ENCODE measurements around the gene IDH3G.

The IDH3G gene

DNA sequence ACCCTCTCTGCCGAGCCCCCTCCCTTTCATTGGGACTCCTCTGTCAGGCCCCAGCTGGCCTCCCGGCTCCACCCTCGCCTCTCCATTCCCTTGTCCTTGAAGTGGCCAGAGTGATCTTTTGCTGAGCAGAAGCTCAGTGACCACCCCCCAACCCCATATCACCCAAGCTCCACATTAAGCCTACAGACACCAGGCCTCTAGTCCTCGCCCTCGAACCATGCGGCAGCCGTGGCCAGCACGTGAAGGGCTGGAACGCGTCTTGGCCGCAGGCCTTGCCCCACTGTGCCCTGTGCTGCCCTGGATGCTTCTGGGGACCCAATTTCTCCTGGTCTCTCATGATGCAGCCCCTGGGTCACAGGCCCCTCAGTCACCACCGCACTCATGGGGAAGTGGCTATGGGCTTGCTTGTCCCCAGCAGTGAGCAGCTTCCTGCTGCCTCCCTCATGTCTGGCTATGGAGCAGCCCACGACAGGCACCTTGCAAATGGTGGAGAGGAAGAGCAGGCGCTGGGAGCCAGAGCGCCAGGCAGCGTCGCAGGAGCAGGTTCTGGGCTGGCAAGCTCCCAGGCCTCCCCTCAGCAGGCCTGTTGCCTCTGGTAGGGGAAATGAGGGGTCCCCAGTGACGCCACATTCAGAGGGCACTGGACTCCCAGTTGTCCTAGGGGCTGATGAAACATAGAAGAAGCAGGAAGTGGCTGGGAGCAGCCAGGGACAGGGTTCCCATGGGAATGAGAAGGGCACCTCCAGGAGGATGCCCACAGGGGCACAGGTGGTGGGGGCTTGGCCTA is 14.1 kb downstream of the IDH3G start:
- H3K9me3 ChIP-seq (ENCODE audit: low read depth, low read length) = no peaks in the 10 kb centered on the region
- H3K27ac ChIP-seq = no peak overlapping the region
- no peak overlapping the region for H3K9ac ChIP-seq (ENCODE audit: insufficient read length)
- no peak overlapping the region for H3K4me3 ChIP-seq
- TF ChIP-seq POLR2AphosphoS5 (IDR thresholded peaks at IDR 0.05; ENCODE audit: borderline replicate concordance, low read depth, low read length) = no peak
- TF ChIP-seq EZH2 (IDR thresholded peaks at IDR 0.05) = no peak
- no peak for TF ChIP-seq FOXP2 (optimal IDR thresholded peaks at IDR 0.05; ENCODE audit: control extremely low read depth, extremely low read length, insufficient read depth)
- no peaks in the 10 kb centered on the region for H3K36me3 ChIP-seq (ENCODE audit: insufficient read depth, low read length)
- no peak for DNase-seq (ENCODE audit: low read depth, low spot score)

DNA sequence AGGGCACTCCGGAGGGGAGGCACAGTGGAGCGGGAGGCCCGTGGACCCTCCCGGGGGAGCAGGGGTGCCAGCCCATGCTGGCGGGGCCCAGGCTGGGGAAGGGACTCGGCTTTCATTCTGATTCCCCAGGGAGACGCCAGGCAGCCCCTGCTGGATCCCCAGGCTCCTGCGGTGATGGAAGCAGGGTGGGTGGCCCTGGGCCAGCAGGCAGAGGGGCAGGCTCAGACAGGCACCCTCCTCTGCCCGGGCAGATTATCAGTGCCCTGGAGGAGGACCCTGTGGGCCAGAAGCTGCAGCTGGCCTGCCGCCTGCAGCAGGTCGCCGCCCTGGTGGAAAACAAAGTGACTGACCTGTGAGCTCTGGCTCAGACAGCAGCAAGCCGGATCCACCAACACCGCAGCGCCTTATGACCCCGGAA is 15.5 kb downstream of the IDH3G start:
- H3K36me3 ChIP-seq (ENCODE audit: insufficient read depth, low read length) = no peaks in the 10 kb centered on the region
- TF ChIP-seq EZH2 (IDR thresholded peaks at IDR 0.05) (no peak), FOXP2 (optimal IDR thresholded peaks at IDR 0.05; ENCODE audit: control extremely low read depth, extremely low read length, insufficient read depth) (no peak)
- no peak overlapping the region for H3K9ac ChIP-seq (ENCODE audit: insufficient read length)
- no peaks in the 10 kb centered on the region for H3K9me3 ChIP-seq (ENCODE audit: low read depth, low read length)
- no peak overlapping the region for H3K4me3 ChIP-seq
- DNase-seq (ENCODE audit: low read depth, low spot score) = no peak
- no peak overlapping the region for H3K27ac ChIP-seq

DNA sequence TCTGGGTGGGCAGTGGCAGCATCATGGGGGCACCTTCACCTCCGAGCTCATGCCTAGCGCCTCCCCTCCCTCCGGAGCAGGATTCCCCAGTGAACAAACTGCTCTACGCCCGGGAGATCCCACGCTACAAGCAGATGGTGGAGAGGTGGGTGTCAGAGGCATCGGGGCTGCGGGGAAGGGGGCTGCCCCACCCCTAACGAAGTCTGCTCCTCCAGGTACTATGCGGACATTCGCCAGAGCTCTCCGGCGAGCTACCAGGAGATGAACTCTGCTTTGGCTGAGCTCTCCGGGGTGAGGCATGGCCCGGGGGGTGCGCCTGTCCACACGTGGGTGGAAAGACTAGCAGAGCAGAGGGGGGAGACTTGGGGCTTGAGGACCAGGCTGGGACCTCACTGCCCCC is 16.0 kb downstream of the IDH3G start:
- TF ChIP-seq FOXP2 (optimal IDR thresholded peaks at IDR 0.05; ENCODE audit: control extremely low read depth, extremely low read length, insufficient read depth) (no peak), POLR2AphosphoS5 (IDR thresholded peaks at IDR 0.05; ENCODE audit: borderline replicate concordance, low read depth, low read length) (no peak), EZH2 (IDR thresholded peaks at IDR 0.05) (no peak)
- DNase-seq (ENCODE audit: low read depth, low spot score) = no peak
- H3K9ac ChIP-seq (ENCODE audit: insufficient read length) = no peak overlapping the region
- no peaks in the 10 kb centered on the region for H3K36me3 ChIP-seq (ENCODE audit: insufficient read depth, low read length)
- no peak overlapping the region for H3K4me3 ChIP-seq
- no peaks in the 10 kb centered on the region for H3K9me3 ChIP-seq (ENCODE audit: low read depth, low read length)
- no peak overlapping the region for H3K27ac ChIP-seq

GRCh38 chrX:153777261-153778090 is 16.7 kb downstream of the IDH3G start:
- TF ChIP-seq POLR2AphosphoS5 (IDR thresholded peaks at IDR 0.05; ENCODE audit: borderline replicate concordance, low read depth, low read length) (no peak), FOXP2 (optimal IDR thresholded peaks at IDR 0.05; ENCODE audit: control extremely low read depth, extremely low read length, insufficient read depth) (no peak), EZH2 (IDR thresholded peaks at IDR 0.05) (no peak)
- DNase-seq (ENCODE audit: low read depth, low spot score) = no peak
- H3K9ac ChIP-seq (ENCODE audit: insufficient read length) = no peak overlapping the region
- H3K27ac ChIP-seq = no peak overlapping the region
- no peaks in the 10 kb centered on the region for H3K9me3 ChIP-seq (ENCODE audit: low read depth, low read length)
- H3K36me3 ChIP-seq (ENCODE audit: insufficient read depth, low read length) = no peaks in the 10 kb centered on the region
- no peak overlapping the region for H3K4me3 ChIP-seq

- DNase-seq (ENCODE audit: low read depth, low spot score) = no peak
- no peak overlapping the region for H3K9ac ChIP-seq (ENCODE audit: insufficient read length)
Observed at GRCh38 chrX:153776611-153777045, 17.5 kb downstream of the IDH3G start.

DNA sequence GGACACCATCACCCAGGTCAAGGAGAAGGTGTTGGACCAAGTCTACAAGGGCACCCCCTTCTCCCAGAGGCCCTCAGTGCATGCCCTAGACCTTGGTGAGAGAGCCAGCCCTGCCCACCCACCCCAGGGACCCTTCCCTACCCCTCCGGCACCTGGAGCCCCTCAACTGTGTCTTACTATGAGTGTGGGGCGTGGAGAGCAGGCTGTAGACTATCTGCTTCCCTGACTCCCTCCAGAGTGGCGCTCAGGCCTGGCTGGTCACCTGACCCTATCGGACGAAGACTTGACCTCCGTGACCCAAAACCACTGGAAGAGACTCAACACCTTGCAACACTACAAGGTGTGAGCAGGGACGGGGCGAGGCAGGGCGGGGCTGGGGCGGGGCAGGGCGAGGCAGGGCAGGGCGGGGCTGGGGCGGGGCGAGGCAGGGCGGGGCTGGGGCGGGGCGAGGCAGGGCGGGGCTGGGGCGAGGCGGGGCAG is 18.0 kb downstream of the IDH3G start:
- no peak overlapping the region for H3K4me3 ChIP-seq
- no peak overlapping the region for H3K9ac ChIP-seq (ENCODE audit: insufficient read length)
- no peak overlapping the region for H3K27ac ChIP-seq
- DNase-seq (ENCODE audit: low read depth, low spot score) = no peak
- no peaks in the 10 kb centered on the region for H3K9me3 ChIP-seq (ENCODE audit: low read depth, low read length)
- no peak for TF ChIP-seq EZH2 (IDR thresholded peaks at IDR 0.05)
- TF ChIP-seq POLR2AphosphoS5 (IDR thresholded peaks at IDR 0.05; ENCODE audit: borderline replicate concordance, low read depth, low read length) = no peak
- no peak for TF ChIP-seq FOXP2 (optimal IDR thresholded peaks at IDR 0.05; ENCODE audit: control extremely low read depth, extremely low read length, insufficient read depth)
- H3K36me3 ChIP-seq (ENCODE audit: insufficient read depth, low read length) = no peaks in the 10 kb centered on the region

More at GRCh38 chrX:153776611-153777045, 17.5 kb downstream of the IDH3G start:
- no peak overlapping the region for H3K4me3 ChIP-seq
- no peaks in the 10 kb centered on the region for H3K9me3 ChIP-seq (ENCODE audit: low read depth, low read length)
- H3K36me3 ChIP-seq (ENCODE audit: insufficient read depth, low read length) = no peaks in the 10 kb centered on the region
- no peak for TF ChIP-seq EZH2 (IDR thresholded peaks at IDR 0.05)
- TF ChIP-seq POLR2AphosphoS5 (IDR thresholded peaks at IDR 0.05; ENCODE audit: borderline replicate concordance, low read depth, low read length) = no peak
- H3K27ac ChIP-seq = no peak overlapping the region

DNA sequence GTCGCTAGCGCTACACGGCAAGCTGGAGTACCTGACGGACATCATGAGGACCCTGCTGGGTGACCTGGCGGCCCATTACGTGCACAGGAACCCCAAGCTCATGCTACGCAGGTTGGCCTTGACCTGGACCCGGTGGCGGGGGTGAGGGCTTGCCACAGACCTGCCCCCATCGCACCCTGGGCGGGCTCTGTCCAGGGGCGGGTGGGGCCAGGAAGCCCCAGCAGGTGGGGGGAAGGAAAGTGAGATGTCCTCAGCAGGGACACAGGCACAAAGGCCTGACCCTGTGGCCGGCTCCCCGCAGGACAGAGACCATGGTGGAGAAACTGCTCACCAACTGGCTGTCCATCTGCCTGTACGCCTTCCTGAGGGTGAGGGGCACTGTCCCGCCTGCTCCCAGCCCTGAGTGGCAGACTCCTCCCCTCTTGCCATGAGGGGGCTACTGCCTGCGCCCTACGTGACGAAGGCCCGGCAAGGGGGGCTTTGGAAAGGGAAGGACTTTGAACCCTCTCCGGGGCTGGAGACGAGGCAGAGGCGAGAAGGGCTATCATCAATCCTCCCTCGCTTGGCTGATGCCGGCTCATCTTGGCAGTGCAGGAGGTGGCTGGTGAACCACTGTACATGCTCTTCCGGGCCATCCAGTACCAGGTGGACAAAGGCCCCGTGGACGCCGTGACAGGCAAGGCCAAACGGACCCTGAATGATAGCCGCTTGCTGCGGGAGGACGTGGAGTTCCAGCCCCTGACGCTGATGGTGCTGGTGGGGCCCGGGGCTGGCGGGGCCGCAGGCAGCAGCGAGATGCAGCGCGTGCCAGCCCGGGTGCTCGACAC is 18.7 kb downstream of the IDH3G start:
- no peak overlapping the region for H3K4me3 ChIP-seq
- no peak overlapping the region for H3K9ac ChIP-seq (ENCODE audit: insufficient read length)
- TF ChIP-seq EZH2 (IDR thresholded peaks at IDR 0.05) (no peak), FOXP2 (optimal IDR thresholded peaks at IDR 0.05; ENCODE audit: control extremely low read depth, extremely low read length, insufficient read depth) (no peak), POLR2AphosphoS5 (IDR thresholded peaks at IDR 0.05; ENCODE audit: borderline replicate concordance, low read depth, low read length) (no peak)
- H3K27ac ChIP-seq = no peak overlapping the region
- no peaks in the 10 kb centered on the region for H3K36me3 ChIP-seq (ENCODE audit: insufficient read depth, low read length)
- DNase-seq (ENCODE audit: low read depth, low spot score) = no peak
- H3K9me3 ChIP-seq (ENCODE audit: low read depth, low read length) = no peaks in the 10 kb centered on the region
